Stomach (tissue), 9 donors: ENCODE results near the gene NUMB. TPM values are rescaled to one million over a fixed set of nuclear protein-coding genes. Genes with fewer than 3 reads are reported as not detected.

Source experiments
- DNase-seq, 2 donors: peaks; one replicate each; pipeline versions ENCODE4 v3.0.0 to v3.0.0-alpha.2; 2013 to 2019
- H3K27ac ChIP-seq, 5 donors: fragments of 200-600 bp in 4 of 5; sonication (generic) in 4 of 5; one replicate each; pipeline ENCODE4 v1.5.1; 2013 to 2019; ENCODE audit warnings: mild to moderate bottlenecking in 1 of 5, moderate library complexity in 1 of 5
- H3K27me3 ChIP-seq, 3 donors: fragments of 200-600 bp; sonication (generic); one replicate each; pipeline ENCODE4 v1.5.1; 2017 to 2019; ENCODE audit warnings: mixed run types in 1 of 3
- H3K36me3 ChIP-seq, 4 donors: fragments of 200-600 bp; sonication (generic); 1 replicate in 3 of 4; 2 replicates in 1 of 4; pipeline ENCODE4 v1.5.1; 2016 to 2019
- H3K4me1 ChIP-seq, 4 donors: fragments of 200-600 bp; sonication (generic); one replicate each; pipeline ENCODE4 v1.5.1; 2016 to 2019
- H3K4me3 ChIP-seq, 4 donors: fragments of 200-600 bp; sonication (generic) in 3 of 4; one replicate each; pipeline ENCODE4 v1.5.1; 2016 to 2019; ENCODE audit warnings: mild to moderate bottlenecking in 1 of 4
- H3K9me3 ChIP-seq, 4 donors: fragments of 200-600 bp; sonication (generic); one replicate each; pipeline ENCODE4 v1.5.1; 2016 to 2019
- EP300 ChIP-seq: sonication (generic); formaldehyde crosslinking; IDR thresholded peaks from one replicate; pipeline ENCODE4 v1.6.1; 2017; ENCODE audit warnings: antibody characterized with exemption
- POLR2A ChIP-seq, 4 donors: fragments of 450-650 bp; IDR thresholded peaks; one replicate each; pipeline ENCODE4 v1.6.1; 2016; ENCODE audit warnings: antibody characterized with exemption in 4 of 4, control low read depth in 2 of 4, mild to moderate bottlenecking in 1 of 4, moderate library complexity in 1 of 4
- POLR2AphosphoS5 ChIP-seq, 3 donors: sonication (generic); formaldehyde crosslinking; IDR thresholded peaks; one replicate each; pipeline ENCODE4 v1.6.1; 2016; ENCODE audit warnings: antibody characterized with exemption in 3 of 3
- WGBS, 5 donors: extraction: QIAGEN DNeasy Blood & Tissue Kit in 3 of 5; methylation state at CpG; one replicate each; pipeline versions ENCODE4 v1.1.5 to v1.1.7; 2013 to 2018; 5-methylcytosine and 5-hydroxymethylcytosine counted together
- intact Hi-C: fragments of 100-400 bp; cut with DNase I; formaldehyde crosslinking; loops from one replicate; pipeline ENCODE4 v1.15.1; 2023; ENCODE audit warnings: low total_unique reads
- polyA plus RNA-seq, 3 donors: library from polyadenylated mRNA; stranded (reverse); fragments of 200-250 nt; gene quantifications; one replicate each; pipeline ENCODE4 v1.2.3, GENCODE V29; 2013
- total RNA-seq, 5 donors: library from RNA; depleted of rRNA; stranded (reverse); fragments of >200 nt; gene quantifications; one replicate each; pipeline versions ENCODE4 v1.1.0 to v1.2.3, GENCODE V29; 2014 to 2016
- TF ChIP-seq, protein P1 (sequence below), 7 experiments: fragments of 450-650 bp in 4 of 7; fragments of 200-600 bp in 3 of 7; sonication (generic) in 3 of 7; IDR thresholded peaks; one replicate each; pipeline ENCODE4 v1.5.1; 2016 to 2019; ENCODE audit warnings: antibody characterized with exemption in 7 of 7, control low read depth in 2 of 7, mild to moderate bottlenecking in 1 of 7
- donor health status: healthy with polysubstance abuse.
- donor health status: Bipolar disorder and iron deficiency.
- donor health status: healthy.

NUMB gene
- total and polyA plus RNA-seq, 8 donors, result 26.4 to 135 (median 50.0) TPM

DNA sequence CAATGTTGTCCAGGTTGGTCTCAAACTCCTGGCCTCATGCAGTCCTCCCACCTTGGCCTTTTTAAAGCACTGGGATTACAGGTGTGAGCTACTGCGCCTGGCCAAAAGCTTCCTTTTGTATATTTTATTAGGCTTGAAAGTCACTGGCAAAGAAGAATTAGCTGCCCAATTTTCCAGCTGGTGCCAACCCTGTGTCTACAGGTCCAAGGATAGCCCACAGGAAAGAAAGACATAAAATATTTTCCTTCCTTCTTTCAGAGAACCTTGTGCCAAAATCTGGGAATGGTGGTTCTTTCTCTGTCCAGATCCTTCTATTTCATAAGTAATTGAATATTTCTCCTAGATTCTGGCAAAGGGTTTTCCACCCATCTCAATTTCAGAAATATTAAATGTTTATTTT lies 84.1 kb downstream of the NUMB start:
- no peak for DNase-seq
- peaks cover 0 to 7% (median 0%) of the 10 kb centered on the region in 4 donors for H3K4me1 ChIP-seq
- WGBS, 5 donors, result 88 to 100% (median 93%) methylated on average over 1 of the region's 1 CpG
- H3K27ac ChIP-seq, result no peak overlapping the region
- no peak for TF ChIP-seq POLR2A (IDR thresholded peaks at IDR 0.05)
- TF ChIP-seq, protein P1, sequence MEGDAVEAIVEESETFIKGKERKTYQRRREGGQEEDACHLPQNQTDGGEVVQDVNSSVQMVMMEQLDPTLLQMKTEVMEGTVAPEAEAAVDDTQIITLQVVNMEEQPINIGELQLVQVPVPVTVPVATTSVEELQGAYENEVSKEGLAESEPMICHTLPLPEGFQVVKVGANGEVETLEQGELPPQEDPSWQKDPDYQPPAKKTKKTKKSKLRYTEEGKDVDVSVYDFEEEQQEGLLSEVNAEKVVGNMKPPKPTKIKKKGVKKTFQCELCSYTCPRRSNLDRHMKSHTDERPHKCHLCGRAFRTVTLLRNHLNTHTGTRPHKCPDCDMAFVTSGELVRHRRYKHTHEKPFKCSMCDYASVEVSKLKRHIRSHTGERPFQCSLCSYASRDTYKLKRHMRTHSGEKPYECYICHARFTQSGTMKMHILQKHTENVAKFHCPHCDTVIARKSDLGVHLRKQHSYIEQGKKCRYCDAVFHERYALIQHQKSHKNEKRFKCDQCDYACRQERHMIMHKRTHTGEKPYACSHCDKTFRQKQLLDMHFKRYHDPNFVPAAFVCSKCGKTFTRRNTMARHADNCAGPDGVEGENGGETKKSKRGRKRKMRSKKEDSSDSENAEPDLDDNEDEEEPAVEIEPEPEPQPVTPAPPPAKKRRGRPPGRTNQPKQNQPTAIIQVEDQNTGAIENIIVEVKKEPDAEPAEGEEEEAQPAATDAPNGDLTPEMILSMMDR (IDR thresholded peaks at IDR 0.05), result no peak
- no peak for TF ChIP-seq EP300
- TF ChIP-seq POLR2AphosphoS5 (IDR thresholded peaks at IDR 0.05), result no peak
- H3K27me3 ChIP-seq, result no peaks in the 10 kb centered on the region
- no peaks in the 10 kb centered on the region for H3K9me3 ChIP-seq
- no peak overlapping the region for H3K4me3 ChIP-seq
- intact Hi-C loops, result no loop called here
- H3K36me3 ChIP-seq, result peaks cover 0 to 7% (median 2%) of the 10 kb centered on the region in 4 donors

DNA sequence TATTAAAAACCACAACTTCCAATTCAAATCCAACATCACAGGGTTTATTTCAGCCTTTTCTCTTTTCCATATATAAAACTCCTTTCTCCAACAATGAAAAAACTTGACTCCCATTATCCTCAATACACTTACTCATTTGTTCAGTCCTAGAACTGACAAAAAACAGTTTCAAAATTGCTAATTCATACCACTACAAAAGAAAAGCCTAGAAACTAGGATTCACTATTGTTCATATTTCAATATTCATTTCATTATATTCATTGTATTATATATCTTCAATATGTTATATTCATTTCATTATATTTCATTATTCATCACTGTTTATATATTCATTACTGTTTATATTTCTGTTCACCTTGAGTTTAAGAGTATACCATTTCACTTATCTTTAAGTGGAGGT lies 85.8 kb downstream of the NUMB start:
- no peak overlapping the region for H3K27ac ChIP-seq
- no peaks in the 10 kb centered on the region for H3K9me3 ChIP-seq
- TF ChIP-seq, protein P1 (IDR thresholded peaks at IDR 0.05), result no peak
- TF ChIP-seq EP300 (no peak), POLR2A (IDR thresholded peaks at IDR 0.05) (no peak), POLR2AphosphoS5 (IDR thresholded peaks at IDR 0.05) (no peak)
- H3K36me3 ChIP-seq, result peaks cover 0 to 7% (median 2%) of the 10 kb centered on the region in 4 donors
- H3K4me3 ChIP-seq, result no peak overlapping the region
- no peak for DNase-seq
- H3K27me3 ChIP-seq, result no peaks in the 10 kb centered on the region
- peaks cover 0 to 7% (median 0%) of the 10 kb centered on the region in 4 donors for H3K4me1 ChIP-seq
- intact Hi-C loops, result no loop called here

DNA sequence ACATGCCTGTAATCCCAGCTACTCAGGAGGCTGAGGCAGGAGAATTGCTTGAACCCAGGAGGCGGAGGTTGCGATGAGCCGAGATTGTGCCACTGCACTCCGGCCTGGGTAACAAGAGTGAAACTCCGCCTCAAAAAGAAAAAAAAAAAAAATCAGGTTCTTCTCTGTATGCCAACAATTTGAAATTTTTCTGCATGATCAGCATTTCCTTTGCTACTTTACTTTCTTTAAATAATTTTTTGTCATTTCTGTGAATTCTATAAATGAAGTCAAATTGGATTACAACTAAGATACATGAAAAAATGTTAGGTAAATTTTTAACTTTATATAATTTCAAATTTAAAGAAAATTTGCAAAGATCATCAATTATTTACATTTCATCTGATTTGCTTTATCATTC lies 87.8 kb downstream of the NUMB start:
- Histone ChIP-seq H3K27me3 (no peaks in the 10 kb centered on the region), H3K4me1 (peaks cover 5 to 22% (median 7%) of the 10 kb centered on the region in 4 donors), H3K9me3 (no peaks in the 10 kb centered on the region), H3K27ac (no peak overlapping the region), H3K36me3 (peaks cover 0 to 7% (median 2%) of the 10 kb centered on the region in 4 donors), H3K4me3 (no peak overlapping the region)
- intact Hi-C loops, result no loop called here
- WGBS, 5 donors, result 87 to 100% (median 99%) methylated on average over 5 of the region's 5 CpGs
- TF ChIP-seq POLR2AphosphoS5 (IDR thresholded peaks at IDR 0.05) (no peak), EP300 (no peak), POLR2A (IDR thresholded peaks at IDR 0.05) (no peak)
- TF ChIP-seq, protein P1 (IDR thresholded peaks at IDR 0.05), result no peak
- no peak for DNase-seq

DNA sequence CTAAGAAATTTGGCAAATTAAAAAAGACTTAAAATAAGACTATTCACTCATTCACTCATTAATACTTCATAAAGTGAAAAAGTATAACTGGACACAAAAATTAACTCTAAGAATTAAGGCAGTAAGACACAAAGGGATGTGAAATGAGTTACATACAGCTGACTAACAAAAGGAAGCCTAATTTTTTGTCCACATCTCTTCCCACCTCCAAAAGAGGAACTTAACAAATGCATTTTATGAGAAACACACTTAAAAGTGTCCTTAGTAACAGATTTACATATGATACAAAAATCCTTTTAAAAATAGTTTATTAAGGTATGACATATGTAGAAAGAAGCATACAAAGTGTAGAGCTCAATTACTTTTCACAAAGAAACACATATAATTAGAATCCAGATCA lies 88.9 kb downstream of the NUMB start:
- Histone ChIP-seq H3K36me3 (peaks cover 0 to 14% (median 6%) of the 10 kb centered on the region in 4 donors), H3K27ac (no peak overlapping the region), H3K4me3 (no peak overlapping the region), H3K9me3 (no peaks in the 10 kb centered on the region), H3K4me1 (peaks cover 6 to 25% (median 8%) of the 10 kb centered on the region in 4 donors), H3K27me3 (no peaks in the 10 kb centered on the region)
- TF ChIP-seq POLR2AphosphoS5 (IDR thresholded peaks at IDR 0.05) (no peak), EP300 (no peak), POLR2A (IDR thresholded peaks at IDR 0.05) (no peak)
- TF ChIP-seq, protein P1 (IDR thresholded peaks at IDR 0.05), result no peak
- intact Hi-C loops, result no loop called here
- no peak for DNase-seq
